DOHH2 (cell line): ENCODE data around the gene CATSPER2.
"Not testable (repeated sequence)": the region's sequence is repeated elsewhere in the genome, so short reads cannot be mapped to it uniquely, and the experiment has no call there.

Experiments
- EZH2phosphoT487 ChIP-seq: fragments of 200-600 bp; sonication (generic); IDR thresholded peaks from 2 replicates; pipeline ENCODE4 v1.6.1; 2017; ENCODE audit warnings: borderline replicate concordance, mild to moderate bottlenecking, antibody characterized with exemption, low read length, moderate library complexity, mixed read lengths
- TF ChIP-seq, protein P1 (sequence below): fragments of 200-600 bp; sonication (generic); IDR thresholded peaks from one replicate; pipeline ENCODE4 v1.5.1; 2014; ENCODE audit warnings: antibody characterized with exemption, mild to moderate bottlenecking, low read depth, low read length; ENCODE audit not compliant: poor library complexity, severe bottlenecking

DNA sequence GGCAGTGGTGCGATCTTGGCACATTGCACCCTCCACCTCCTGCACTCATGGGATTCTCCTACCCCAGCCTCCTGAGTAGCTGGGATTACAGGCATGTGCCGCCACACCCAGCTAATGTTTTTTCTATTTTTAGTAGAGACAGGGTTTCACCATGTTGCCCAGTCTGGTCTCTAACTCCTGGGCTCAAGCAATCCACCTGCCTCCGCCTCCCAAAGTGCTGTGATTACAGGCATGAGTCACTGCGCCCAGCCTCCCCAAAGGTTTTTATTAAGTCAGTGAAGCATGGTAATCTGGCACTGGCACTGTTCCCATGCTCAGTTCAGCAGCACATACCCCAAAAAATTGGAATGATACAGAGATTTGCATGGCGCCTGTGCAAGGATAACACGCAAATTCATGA is 46.4 kb downstream of the CATSPER2 start:
- TF ChIP-seq, protein P1, sequence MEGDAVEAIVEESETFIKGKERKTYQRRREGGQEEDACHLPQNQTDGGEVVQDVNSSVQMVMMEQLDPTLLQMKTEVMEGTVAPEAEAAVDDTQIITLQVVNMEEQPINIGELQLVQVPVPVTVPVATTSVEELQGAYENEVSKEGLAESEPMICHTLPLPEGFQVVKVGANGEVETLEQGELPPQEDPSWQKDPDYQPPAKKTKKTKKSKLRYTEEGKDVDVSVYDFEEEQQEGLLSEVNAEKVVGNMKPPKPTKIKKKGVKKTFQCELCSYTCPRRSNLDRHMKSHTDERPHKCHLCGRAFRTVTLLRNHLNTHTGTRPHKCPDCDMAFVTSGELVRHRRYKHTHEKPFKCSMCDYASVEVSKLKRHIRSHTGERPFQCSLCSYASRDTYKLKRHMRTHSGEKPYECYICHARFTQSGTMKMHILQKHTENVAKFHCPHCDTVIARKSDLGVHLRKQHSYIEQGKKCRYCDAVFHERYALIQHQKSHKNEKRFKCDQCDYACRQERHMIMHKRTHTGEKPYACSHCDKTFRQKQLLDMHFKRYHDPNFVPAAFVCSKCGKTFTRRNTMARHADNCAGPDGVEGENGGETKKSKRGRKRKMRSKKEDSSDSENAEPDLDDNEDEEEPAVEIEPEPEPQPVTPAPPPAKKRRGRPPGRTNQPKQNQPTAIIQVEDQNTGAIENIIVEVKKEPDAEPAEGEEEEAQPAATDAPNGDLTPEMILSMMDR: not testable (repeated sequence)
- not testable (repeated sequence) for TF ChIP-seq EZH2phosphoT487
